GM21515 (cell line): ENCODE measurements around the gene GRIK1.

Experiments used
- ATAC-seq: cut with Tn5 transposase; IDR thresholded peaks from one replicate; pipeline ENCODE4 v1.9.1; 2021; ENCODE audit not compliant: unreplicated experiment

The GRIK1 gene

GRCh38 chr21:29914326-29914725 lies 25.5 kb downstream of the GRIK1 start:
- ATAC-seq, result no peak

- ATAC-seq, result no peak
Observed at GRCh38 chr21:29909571-29909970, 30.2 kb downstream of the GRIK1 start.

GRCh38 chr21:29904359-29905282 lies 35.2 kb downstream of the GRIK1 start:
- ATAC-seq, result no peak

GRCh38 chr21:29896884-29897283 lies 42.9 kb downstream of the GRIK1 start:
- no peak for ATAC-seq

- no peak for ATAC-seq
Observed at GRCh38 chr21:29893687-29894086, 46.1 kb downstream of the GRIK1 start.

- no peak for ATAC-seq
Observed at GRCh38 chr21:29892379-29892778, 47.4 kb downstream of the GRIK1 start.

- ATAC-seq, result no peak
Observed at GRCh38 chr21:29888437-29888836, 51.4 kb downstream of the GRIK1 start.

GRCh38 chr21:29887313-29888009 lies 52.3 kb downstream of the GRIK1 start:
- no peak for ATAC-seq

GRCh38 chr21:29885491-29885890 lies 54.3 kb downstream of the GRIK1 start:
- ATAC-seq, result no peak

- ATAC-seq, result no peak
Observed at GRCh38 chr21:29875873-29876272, 63.9 kb downstream of the GRIK1 start.

- no peak for ATAC-seq
Observed at GRCh38 chr21:29875036-29875716, 64.6 kb downstream of the GRIK1 start.

GRCh38 chr21:29873908-29874307 lies 65.9 kb downstream of the GRIK1 start:
- no peak for ATAC-seq

GRCh38 chr21:29870814-29871213 lies 69.0 kb downstream of the GRIK1 start:
- ATAC-seq, result no peak

- ATAC-seq, result no peak
Observed at GRCh38 chr21:29867796-29868195, 72.0 kb downstream of the GRIK1 start.

GRCh38 chr21:29860346-29860745 lies 79.5 kb downstream of the GRIK1 start:
- no peak for ATAC-seq

- ATAC-seq, result no peak
Observed at GRCh38 chr21:29857150-29857549, 82.6 kb downstream of the GRIK1 start.

- ATAC-seq, result no peak
Observed at GRCh38 chr21:29854795-29855194, 85.0 kb downstream of the GRIK1 start.

GRCh38 chr21:29851611-29852010 lies 88.2 kb downstream of the GRIK1 start:
- ATAC-seq, result no peak

GRCh38 chr21:29849735-29850176 lies 90.0 kb downstream of the GRIK1 start:
- ATAC-seq, result peak; percentile 99

GRCh38 chr21:29843804-29844203 lies 96.0 kb downstream of the GRIK1 start:
- no peak for ATAC-seq

GRCh38 chr21:29834617-29835016 lies 105.2 kb downstream of the GRIK1 start:
- no peak for ATAC-seq

GRCh38 chr21:29832217-29832616 lies 107.6 kb downstream of the GRIK1 start:
- no peak for ATAC-seq
